ENCODE data around the gene SF3B2.

Gene SF3B2

GRCh38 chr11:66048547-66049323 lies 3.4 kb upstream of the SF3B2 start, which contains the start of gene GAL3ST3:
Gene GAL3ST3 (minus strand): TSS chr11:66049161. CDS start chr11:66045415, 3,746 bp downstream.
- in situ Hi-C loops (cut with HindIII; ENCODE audit: low sequenced_read_pairs): no loop called here

DNA sequence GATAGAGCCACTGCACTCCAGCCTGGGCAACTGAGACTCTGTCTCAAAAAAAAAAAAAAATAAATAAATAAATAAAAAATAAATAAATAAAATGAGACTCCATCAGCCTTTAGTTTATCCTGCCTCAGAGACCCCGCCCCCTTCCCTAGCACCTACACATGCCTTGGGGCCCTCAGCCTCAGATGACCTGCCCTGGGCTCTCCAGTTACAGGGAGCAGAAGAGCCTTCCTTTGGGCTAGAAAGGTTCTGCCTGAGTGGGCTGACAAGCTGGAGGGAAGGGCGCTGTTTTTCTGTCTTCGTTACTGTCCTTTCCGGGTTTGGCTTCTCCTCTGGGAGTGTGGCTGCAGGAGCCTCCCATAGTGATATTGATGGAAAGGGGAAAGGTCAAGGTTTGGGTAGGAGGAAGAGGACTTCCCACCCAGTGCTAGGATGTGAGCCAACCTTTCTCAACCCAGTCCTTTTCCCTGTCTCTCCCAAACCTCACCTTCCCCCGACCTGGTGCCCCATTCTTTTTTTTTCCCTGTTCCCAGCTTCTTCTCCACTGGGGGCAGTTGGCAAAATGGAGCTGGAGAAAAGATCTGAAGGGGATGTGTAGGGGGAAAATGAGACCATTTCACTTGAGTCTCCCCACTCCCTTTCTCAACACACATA lies 1.5 kb upstream of the SF3B2 start:
- in situ Hi-C loops (cut with HindIII; ENCODE audit: low sequenced_read_pairs): no loop called here

- in situ Hi-C loops (cut with HindIII; ENCODE audit: low sequenced_read_pairs): no loop called here
Measured at GRCh38 chr11:66051371-66051765, 796 bp upstream of the SF3B2 start.

- in situ Hi-C loops (cut with HindIII; ENCODE audit: low sequenced_read_pairs): no loop called here
Measured at GRCh38 chr11:66052664-66052982, 459 bp downstream of the SF3B2 start.

- in situ Hi-C loops (cut with HindIII; ENCODE audit: low sequenced_read_pairs): no loop called here
Measured at GRCh38 chr11:66055021-66055420, 2.9 kb downstream of the SF3B2 start.

GRCh38 chr11:66056501-66056900 lies 4.3 kb downstream of the SF3B2 start:
- in situ Hi-C loops (cut with HindIII; ENCODE audit: low sequenced_read_pairs): no loop called here

DNA sequence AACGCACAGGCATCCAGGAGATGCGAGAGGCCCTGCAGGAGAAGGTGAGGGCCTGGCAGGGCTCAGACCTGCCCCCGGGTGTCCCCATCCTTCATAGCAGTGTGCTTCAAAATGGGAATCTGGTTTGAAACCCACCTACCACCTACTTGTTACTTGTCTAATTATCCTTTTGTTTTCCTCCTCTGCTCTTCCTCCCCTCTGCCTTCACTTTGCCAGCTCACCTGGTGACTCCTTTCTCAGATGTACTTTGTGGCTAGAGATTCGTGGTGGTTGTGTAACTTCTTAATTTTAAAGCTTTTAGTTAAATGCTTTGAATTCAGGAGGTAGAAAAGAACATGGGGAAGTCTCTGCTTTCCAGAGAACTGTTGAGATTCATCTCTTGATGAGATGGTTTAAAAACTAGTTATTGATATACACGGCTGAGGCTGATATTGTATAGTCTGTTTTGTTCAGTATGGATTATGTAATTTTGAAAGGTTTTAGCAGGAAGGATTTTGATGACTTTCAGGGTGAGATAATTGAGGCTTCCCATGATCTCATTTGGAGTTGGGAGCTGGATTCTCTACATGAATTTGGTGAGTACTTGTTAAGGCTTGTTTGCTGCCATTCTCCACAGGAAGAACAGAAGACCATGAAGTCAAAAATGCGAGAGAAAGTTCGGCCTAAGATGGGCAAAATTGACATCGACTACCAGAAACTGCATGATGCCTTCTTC lies 8.0 kb downstream of the SF3B2 start:
- in situ Hi-C loops (cut with HindIII; ENCODE audit: low sequenced_read_pairs): no loop called here

DNA sequence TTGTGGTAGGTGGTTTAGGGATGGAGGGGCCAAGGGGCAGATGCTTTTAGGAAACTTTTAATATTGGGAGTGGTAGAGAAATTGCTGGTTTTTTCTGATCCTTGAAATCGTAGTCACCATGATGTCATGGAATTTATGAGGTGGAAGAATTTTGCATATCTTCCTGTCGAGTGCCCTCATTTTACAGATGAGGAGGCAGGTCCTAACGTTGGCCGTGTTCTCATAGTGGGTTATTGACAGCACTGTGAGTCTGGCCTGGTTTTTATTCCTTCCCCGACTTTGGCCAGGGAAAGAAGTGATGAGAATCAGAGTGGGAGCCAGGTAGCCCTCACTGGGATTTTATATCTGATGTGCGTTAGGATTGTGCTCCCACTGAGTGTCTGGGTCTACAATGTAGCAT lies 9.1 kb downstream of the SF3B2 start:
- in situ Hi-C loops (cut with HindIII; ENCODE audit: low sequenced_read_pairs): no loop called here

DNA sequence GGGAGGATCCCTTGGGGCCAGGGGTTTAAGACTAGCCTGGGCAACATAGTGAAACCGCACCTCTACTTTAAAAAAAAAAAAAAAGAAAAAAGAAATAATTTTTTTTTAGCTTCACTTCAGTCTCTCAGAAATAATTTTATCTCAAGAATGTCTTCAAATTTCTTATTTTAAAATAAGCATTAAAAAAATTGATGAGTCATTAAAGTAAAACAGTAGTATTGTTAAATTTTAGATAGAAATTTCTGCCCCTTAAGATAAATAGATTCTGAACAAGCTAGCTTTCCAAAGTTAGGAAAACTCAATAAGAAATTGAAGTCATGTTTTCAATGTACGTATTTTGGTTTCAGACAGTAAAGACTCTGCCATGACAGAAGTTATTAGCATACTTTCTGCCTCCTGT lies 10.2 kb downstream of the SF3B2 start:
- in situ Hi-C loops (cut with HindIII; ENCODE audit: low sequenced_read_pairs): no loop called here

DNA sequence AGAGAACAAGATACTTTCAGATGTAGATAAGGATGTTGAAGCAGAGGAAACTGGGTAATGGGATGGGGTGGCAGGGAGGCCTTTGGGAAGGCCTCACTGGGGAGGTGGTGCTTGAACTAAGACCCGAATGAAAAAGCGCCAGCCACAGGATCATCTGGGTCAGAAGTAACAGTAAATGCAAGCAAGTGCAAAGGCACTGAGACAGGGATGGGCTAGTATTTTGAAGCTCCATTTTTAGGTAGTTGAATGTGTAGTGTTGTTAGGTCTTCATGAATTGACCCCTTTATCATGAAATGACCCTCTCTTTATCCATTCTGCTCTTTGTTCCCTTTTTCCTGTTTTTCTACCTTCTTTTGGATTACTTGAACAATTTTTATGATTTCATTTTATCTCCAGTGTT lies 11.7 kb downstream of the SF3B2 start:
- in situ Hi-C loops (cut with HindIII; ENCODE audit: low sequenced_read_pairs): no loop called here

DNA sequence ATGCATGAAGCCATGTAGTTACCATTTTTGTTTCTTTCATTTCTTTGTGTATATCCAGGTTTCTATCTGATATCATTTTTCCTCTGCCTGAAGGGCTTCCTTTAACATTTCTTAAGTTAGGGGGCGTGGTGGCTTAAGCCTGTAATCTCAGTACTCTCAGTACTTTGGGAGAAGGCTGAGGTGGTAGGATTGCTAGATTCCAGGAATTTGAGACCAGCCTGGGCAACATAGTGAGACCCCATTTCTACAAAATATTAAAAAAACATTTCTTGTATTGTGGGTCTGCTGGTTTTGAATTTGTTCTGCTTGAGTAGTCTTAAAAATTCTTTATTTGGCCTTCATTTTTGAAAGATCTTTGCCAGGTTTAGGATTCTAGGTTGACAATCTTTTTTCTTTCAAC lies 12.4 kb downstream of the SF3B2 start:
- in situ Hi-C loops (cut with HindIII; ENCODE audit: low sequenced_read_pairs): no loop called here

GRCh38 chr11:66066751-66067150 lies 14.6 kb downstream of the SF3B2 start:
- in situ Hi-C loops (cut with HindIII; ENCODE audit: low sequenced_read_pairs): no loop called here

DNA sequence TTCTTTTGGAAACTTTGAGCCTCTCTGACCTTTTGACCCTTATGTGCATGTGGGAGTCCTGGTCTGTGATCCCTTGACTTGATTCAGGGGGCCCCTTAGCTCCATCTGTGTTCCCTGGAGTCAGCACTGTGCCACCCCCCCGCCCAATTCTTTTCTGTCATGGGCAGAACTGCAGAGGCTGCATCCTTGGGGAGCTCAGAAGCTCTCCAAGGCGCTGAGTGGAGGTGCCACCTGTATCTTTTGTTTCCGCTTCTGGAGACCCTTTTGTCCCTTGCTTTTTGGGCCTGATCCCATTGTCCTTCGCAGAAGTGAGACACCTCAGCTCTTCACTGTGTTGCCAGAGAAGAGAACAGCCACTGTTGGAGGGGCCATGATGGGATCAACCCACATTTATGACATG lies 15.5 kb downstream of the SF3B2 start:
- in situ Hi-C loops (cut with HindIII; ENCODE audit: low sequenced_read_pairs): no loop called here

DNA sequence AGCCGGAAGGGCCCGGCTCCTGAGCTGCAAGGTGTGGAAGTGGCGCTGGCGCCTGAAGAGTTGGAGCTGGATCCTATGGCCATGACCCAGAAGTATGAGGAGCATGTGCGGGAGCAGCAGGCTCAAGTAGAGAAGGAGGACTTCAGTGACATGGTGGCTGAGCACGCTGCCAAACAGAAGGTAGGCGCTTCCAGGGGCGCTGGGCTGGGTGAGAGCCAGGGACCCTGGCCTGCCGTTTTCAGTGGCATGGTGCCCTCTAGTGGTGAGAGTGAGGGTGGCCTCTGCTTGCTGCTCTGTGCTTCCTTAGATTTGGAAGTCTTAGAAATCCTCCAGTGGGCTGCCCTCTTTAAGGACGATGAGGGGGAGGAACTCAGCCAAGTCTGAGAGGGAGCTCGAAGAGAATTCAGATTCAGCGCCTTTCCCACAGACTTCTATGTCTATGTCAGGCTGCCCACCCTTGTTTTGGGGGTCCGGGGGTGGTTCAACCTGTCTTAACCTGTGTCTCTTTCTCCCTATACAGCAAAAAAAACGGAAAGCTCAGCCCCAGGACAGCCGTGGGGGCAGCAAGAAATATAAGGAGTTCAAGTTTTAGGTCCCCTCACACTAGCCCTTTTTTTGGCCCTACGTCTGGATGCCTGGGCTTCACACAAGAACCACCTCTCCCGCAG lies 16.1 kb downstream of the SF3B2 start:
- in situ Hi-C loops (cut with HindIII; ENCODE audit: low sequenced_read_pairs): no loop called here

DNA sequence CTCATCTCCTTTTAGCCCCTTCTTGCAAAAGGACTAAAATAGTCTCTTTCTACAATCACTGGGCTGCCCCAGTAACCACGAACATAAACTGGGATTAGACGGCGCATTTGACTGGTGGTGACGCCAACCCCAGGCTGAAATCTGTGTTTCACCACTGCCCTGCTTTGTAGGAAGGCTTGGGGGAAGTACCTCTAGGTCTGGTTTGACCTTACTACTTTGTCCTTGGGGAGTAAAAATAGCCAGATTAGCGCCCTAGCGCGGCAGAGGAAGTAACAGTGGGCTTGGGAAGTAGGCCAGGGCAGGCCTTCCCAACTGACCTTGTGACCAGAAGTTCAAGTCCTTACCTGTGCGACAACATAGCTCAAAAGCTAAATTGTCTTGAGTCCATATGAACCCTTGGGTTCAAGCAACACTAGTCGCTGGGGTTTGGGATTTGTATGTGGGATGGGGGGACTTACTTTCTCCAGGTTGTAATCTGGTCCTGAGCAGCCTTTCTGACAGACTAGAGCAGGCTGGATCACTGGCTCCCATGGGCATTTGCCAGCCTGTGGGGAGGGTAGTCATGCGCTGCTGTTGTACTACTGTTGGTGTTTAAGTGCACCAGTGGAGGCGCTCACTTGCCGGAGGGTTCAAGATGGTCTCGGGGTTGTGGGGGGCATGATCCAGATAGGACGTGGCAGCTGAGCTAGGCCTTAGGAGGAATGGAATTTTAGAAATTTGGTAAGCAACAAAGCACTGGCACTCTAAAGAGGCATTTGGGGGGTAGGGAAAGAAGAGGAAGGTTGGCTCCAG lies 17.0 kb downstream of the SF3B2 start:
- in situ Hi-C loops (cut with HindIII; ENCODE audit: low sequenced_read_pairs): no loop called here

- in situ Hi-C loops (cut with HindIII; ENCODE audit: low sequenced_read_pairs): no loop called here
Measured at GRCh38 chr11:66069715-66070603, 17.8 kb downstream of the SF3B2 start, which contains the start of gene PACS1. Gene PACS1 (plus strand): TSS chr11:66070272. CDS start chr11:66070487, 215 bp downstream.

- in situ Hi-C loops (cut with HindIII; ENCODE audit: low sequenced_read_pairs): no loop called here
Measured at GRCh38 chr11:66070604-66071380, 18.6 kb downstream of the SF3B2 start.

- in situ Hi-C loops (cut with HindIII; ENCODE audit: low sequenced_read_pairs): no loop called here
Measured at GRCh38 chr11:66071381-66071801, 19.2 kb downstream of the SF3B2 start.

DNA sequence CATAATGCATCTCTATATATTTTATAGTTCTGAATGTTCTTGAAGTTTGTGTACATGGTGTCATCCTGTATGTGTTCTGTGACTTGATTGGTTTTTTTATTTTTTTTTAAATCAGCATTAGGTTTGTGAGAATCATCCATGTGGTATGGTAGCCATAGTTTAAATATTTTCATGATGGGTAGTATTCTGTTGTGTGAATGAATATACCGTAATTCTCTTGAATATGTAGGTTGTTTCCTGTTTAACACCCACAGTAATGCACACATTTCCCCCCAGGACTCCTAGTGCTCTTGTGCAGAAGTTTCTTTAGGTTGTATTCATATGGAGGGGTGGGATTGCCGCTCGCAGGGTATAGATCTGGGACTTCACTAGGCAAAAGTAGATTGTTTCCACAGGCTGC lies 19.9 kb downstream of the SF3B2 start:
- in situ Hi-C loops (cut with HindIII; ENCODE audit: low sequenced_read_pairs): no loop called here

Measured in DLD1 (cell line).